Vagina (tissue), 2 donors: Measurements from ENCODE around the gene B4GALT7.

Source experiments
- CTCF ChIP-seq, 3 experiments: fragments of 450-650 bp in 2 of 3; fragments of 200-600 bp in 1 of 3; sonication (generic) in 1 of 3; IDR thresholded peaks; one replicate each; pipeline ENCODE4 v1.5.1; 2017 to 2019; ENCODE audit warnings: antibody characterized with exemption in 3 of 3, mild to moderate bottlenecking in 2 of 3, moderate library complexity in 2 of 3
- POLR2A ChIP-seq, 2 donors: fragments of 450-650 bp; IDR thresholded peaks; one replicate each; pipeline ENCODE4 v1.6.1; 2017; ENCODE audit warnings: antibody characterized with exemption in 2 of 2, mild to moderate bottlenecking in 2 of 2, moderate library complexity in 2 of 2
- POLR2AphosphoS5 ChIP-seq, 2 donors: sonication (generic); formaldehyde crosslinking; IDR thresholded peaks; one replicate each; pipeline ENCODE4 v1.9.0; 2017; ENCODE audit warnings: antibody characterized with exemption in 2 of 2, mild to moderate bottlenecking in 2 of 2, low read depth in 1 of 2; ENCODE audit not compliant: insufficient read depth in 1 of 2

GRCh38 chr5:177598477-177598876 lies 1.5 kb upstream of the B4GALT7 start:
- TF ChIP-seq CTCF (IDR thresholded peaks at IDR 0.05) (no peak), POLR2AphosphoS5 (IDR thresholded peaks at IDR 0.05; ENCODE audit: insufficient read depth in 1 of 2, low read depth in 1 of 2) (no peak), POLR2A (IDR thresholded peaks at IDR 0.05) (no peak)
